Gastrocnemius medialis (tissue), 4 donors: Measurements from ENCODE around the gene VAMP4. TPM values are rescaled to one million over a fixed set of nuclear protein-coding genes. Genes with fewer than 3 reads are reported as not detected.

Experiments
- ATAC-seq, 2 donors: fragments of 150-250 bp; one replicate each; pipeline ENCODE4 v1.9.1; 2016
- DNase-seq, 2 donors: peaks; one replicate each; pipeline ENCODE4 v3.0.0-alpha.2; 2019
- H3K27ac ChIP-seq, 4 donors: fragments of 200-600 bp; sonication (generic); 1 replicate in 1 of 4; 2 replicates in 3 of 4; pipeline ENCODE4 v1.5.1; 2016 to 2018; ENCODE audit warnings: mild to moderate bottlenecking in 2 of 4, moderate library complexity in 1 of 4
- H3K27me3 ChIP-seq, 3 donors: fragments of 200-600 bp; sonication (generic) in 2 of 3; 1 replicate in 1 of 3; 2 replicates in 2 of 3; pipeline versions ENCODE4 v1.5.1 to v1.6.0; 2016 to 2019; ENCODE audit warnings: mild to moderate bottlenecking in 1 of 3, moderate library complexity in 1 of 3
- H3K36me3 ChIP-seq, 2 donors: fragments of 200-600 bp; sonication (generic) in 1 of 2; one replicate each; pipeline ENCODE4 v1.5.1; 2017 to 2018
- H3K4me1 ChIP-seq, 2 donors: fragments of 200-600 bp; sonication (generic) in 1 of 2; one replicate each; pipeline ENCODE4 v1.5.1; 2016 to 2017; ENCODE audit warnings: mild to moderate bottlenecking in 2 of 2
- H3K4me3 ChIP-seq, 4 donors: fragments of 200-600 bp; sonication (generic) in 3 of 4; 1 replicate in 1 of 4; 2 replicates in 3 of 4; pipeline ENCODE4 v1.5.1; 2016 to 2019; ENCODE audit warnings: mild to moderate bottlenecking in 2 of 4
- H3K9me3 ChIP-seq, 3 donors: fragments of 200-600 bp; sonication (generic) in 2 of 3; 1 replicate in 1 of 3; 2 replicates in 2 of 3; pipeline ENCODE4 v1.5.1; 2016 to 2019
- POLR2A ChIP-seq, 2 donors: fragments of 450-650 bp; IDR thresholded peaks; one replicate each; pipeline ENCODE4 v1.6.1; 2017; ENCODE audit warnings: antibody characterized with exemption in 2 of 2, mild to moderate bottlenecking in 2 of 2, moderate library complexity in 2 of 2
- in situ Hi-C, 4 donors: fragments of 200-750 bp; cut with MboI; loops; one replicate each; pipeline versions ENCODE4 v1.15.0 to v1.8.0; 2017; ENCODE audit warnings: low sequenced_read_pairs in 4 of 4
- intact Hi-C: fragments of 100-400 bp; cut with DNase I; formaldehyde crosslinking; loops from one replicate; pipeline ENCODE4 v1.15.1; 2023; ENCODE audit warnings: low total_unique reads
- total RNA-seq, 4 donors: library from RNA; depleted of rRNA; stranded (reverse); fragments of >200 nt; gene quantifications; one replicate each; pipeline versions ENCODE4 v1.1.0 to v1.2.3, GENCODE V29; 2016
- TF ChIP-seq, protein P1 (sequence below), 5 experiments: fragments of 450-650 bp in 3 of 5; fragments of 200-600 bp in 2 of 5; sonication (generic) in 2 of 5; IDR thresholded peaks in 4 of 5; conservative IDR thresholded peaks in 1 of 5; 1 replicate in 4 of 5; 2 replicates in 1 of 5; pipeline ENCODE4 v1.5.1; 2016 to 2019; ENCODE audit warnings: antibody characterized with exemption in 5 of 5, mild to moderate bottlenecking in 3 of 5, moderate library complexity in 3 of 5

Gene VAMP4
- total RNA-seq, 4 donors from 2014 or later, result 4.6 to 11.1 (median 5.0) TPM

GRCh38 chr1:171718848-171719247 lies 23.0 kb downstream of the VAMP4 start:
- intact Hi-C loops, result no loop called here
- peaks cover 19 to 25% of the 10 kb centered on the region in 2 donors for H3K4me1 ChIP-seq

GRCh38 chr1:171718216-171718615 lies 23.6 kb downstream of the VAMP4 start:
- intact Hi-C loops (no loop called here), in situ Hi-C loops (no loop called here)
- Histone ChIP-seq H3K27me3 (no peaks in the 10 kb centered on the region), H3K27ac (peak overlapping the region in 1 of 4 donors; percentile 71), H3K4me3 (no peak overlapping the region), H3K36me3 (no peaks in the 10 kb centered on the region), H3K9me3 (no peaks in the 10 kb centered on the region), H3K4me1 (peaks cover 19 to 25% of the 10 kb centered on the region in 2 donors)
- TF ChIP-seq, protein P1, sequence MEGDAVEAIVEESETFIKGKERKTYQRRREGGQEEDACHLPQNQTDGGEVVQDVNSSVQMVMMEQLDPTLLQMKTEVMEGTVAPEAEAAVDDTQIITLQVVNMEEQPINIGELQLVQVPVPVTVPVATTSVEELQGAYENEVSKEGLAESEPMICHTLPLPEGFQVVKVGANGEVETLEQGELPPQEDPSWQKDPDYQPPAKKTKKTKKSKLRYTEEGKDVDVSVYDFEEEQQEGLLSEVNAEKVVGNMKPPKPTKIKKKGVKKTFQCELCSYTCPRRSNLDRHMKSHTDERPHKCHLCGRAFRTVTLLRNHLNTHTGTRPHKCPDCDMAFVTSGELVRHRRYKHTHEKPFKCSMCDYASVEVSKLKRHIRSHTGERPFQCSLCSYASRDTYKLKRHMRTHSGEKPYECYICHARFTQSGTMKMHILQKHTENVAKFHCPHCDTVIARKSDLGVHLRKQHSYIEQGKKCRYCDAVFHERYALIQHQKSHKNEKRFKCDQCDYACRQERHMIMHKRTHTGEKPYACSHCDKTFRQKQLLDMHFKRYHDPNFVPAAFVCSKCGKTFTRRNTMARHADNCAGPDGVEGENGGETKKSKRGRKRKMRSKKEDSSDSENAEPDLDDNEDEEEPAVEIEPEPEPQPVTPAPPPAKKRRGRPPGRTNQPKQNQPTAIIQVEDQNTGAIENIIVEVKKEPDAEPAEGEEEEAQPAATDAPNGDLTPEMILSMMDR (IDR thresholded peaks at IDR 0.05 in 4 of 5, conservative IDR thresholded peaks at IDR 0.05 in 1 of 5), result no peak
- no peak for TF ChIP-seq POLR2A (IDR thresholded peaks at IDR 0.05)
- DNase-seq (no peak), ATAC-seq (no peak)

More at GRCh38 chr1:171718848-171719247, 23.0 kb downstream of the VAMP4 start:
- Histone ChIP-seq H3K36me3 (no peaks in the 10 kb centered on the region), H3K27me3 (no peaks in the 10 kb centered on the region), H3K9me3 (no peaks in the 10 kb centered on the region), H3K27ac (no peak overlapping the region), H3K4me3 (no peak overlapping the region)
- in situ Hi-C loops, result no loop called here
- TF ChIP-seq, protein P1 (IDR thresholded peaks at IDR 0.05 in 4 of 5, conservative IDR thresholded peaks at IDR 0.05 in 1 of 5), result no peak
- TF ChIP-seq POLR2A (IDR thresholded peaks at IDR 0.05), result no peak
- ATAC-seq (no peak), DNase-seq (no peak)

DNA sequence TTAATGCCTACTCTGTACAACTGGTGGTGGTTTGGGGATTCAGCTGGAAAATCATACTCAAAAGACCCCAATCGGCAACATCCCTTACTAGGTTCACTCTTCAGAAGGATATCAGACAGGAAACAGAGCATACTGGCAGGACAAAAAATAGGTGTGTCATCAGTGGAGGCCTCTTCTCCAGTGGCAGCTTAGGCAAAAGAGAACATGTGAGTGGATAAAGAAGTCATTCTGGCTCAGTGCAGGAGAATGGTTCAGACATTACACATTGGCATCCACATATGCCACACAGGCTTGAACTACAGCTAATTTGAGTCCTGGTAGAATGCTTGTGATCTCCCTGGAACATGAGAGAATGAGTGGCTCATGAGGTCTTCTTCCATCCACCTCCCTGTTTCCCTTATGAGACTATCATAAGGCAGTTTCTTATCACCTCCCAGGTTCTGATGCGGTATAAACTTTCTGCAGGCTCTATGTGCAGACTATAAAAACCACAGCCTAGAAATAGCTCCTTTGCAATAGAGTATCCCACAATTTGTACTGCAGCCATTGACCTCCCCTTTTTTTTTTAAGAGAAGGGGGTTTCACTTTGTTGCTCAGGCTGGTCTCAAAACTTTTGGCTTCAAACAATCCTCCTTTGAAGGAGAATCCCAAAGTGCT lies 24.7 kb downstream of the VAMP4 start:
- no peaks in the 10 kb centered on the region for H3K36me3 ChIP-seq
- no peaks in the 10 kb centered on the region for H3K9me3 ChIP-seq
- in situ Hi-C loops, result no loop called here
- DNase-seq (peak; percentile 18 to 32), ATAC-seq (peak; percentile 93 to 94)
- peaks cover 19 to 25% of the 10 kb centered on the region in 2 donors for H3K4me1 ChIP-seq
- H3K4me3 ChIP-seq, result no peak overlapping the region
- peak overlapping the region; percentile 64 to 71 (median 67) for H3K27ac ChIP-seq
- TF ChIP-seq, protein P1 (IDR thresholded peaks at IDR 0.05 in 4 of 5, conservative IDR thresholded peaks at IDR 0.05 in 1 of 5), result no peak
- TF ChIP-seq POLR2A (IDR thresholded peaks at IDR 0.05), result no peak
- H3K27me3 ChIP-seq, result no peaks in the 10 kb centered on the region
- intact Hi-C loops, result loop anchor here (2.0 kb wide), 2 partner anchors 26 to 232 kb away; partner anchors contain the start of genes PRRC2C and VAMP4

- no peak for TF ChIP-seq POLR2A (IDR thresholded peaks at IDR 0.05)
- TF ChIP-seq, protein P1 (IDR thresholded peaks at IDR 0.05 in 4 of 5, conservative IDR thresholded peaks at IDR 0.05 in 1 of 5), result no peak
- ATAC-seq, result peak; percentile 42 to 76
- intact Hi-C loops, result loop anchor here (1.0 to 2.0 kb wide), 3 partner anchors 26 to 232 kb away; partner anchors contain the start of genes PRRC2C and VAMP4
Measured at GRCh38 chr1:171716616-171717015, 25.2 kb downstream of the VAMP4 start.

More at GRCh38 chr1:171716616-171717015, 25.2 kb downstream of the VAMP4 start:
- DNase-seq, result no peak
- no peaks in the 10 kb centered on the region for H3K36me3 ChIP-seq
- H3K27me3 ChIP-seq, result no peaks in the 10 kb centered on the region
- H3K27ac ChIP-seq, result peak overlapping the region; percentile 64 to 71 (median 67)
- H3K4me1 ChIP-seq, result peaks cover 19 to 25% of the 10 kb centered on the region in 2 donors
- H3K4me3 ChIP-seq, result no peak overlapping the region
- H3K9me3 ChIP-seq, result no peaks in the 10 kb centered on the region
- in situ Hi-C loops, result no loop called here
